Glomerular visceral epithelial cell (primary cell): ENCODE data around the gene SMCO1.
"Not testable (repeated sequence)": the region's sequence is repeated elsewhere in the genome, so short reads cannot be mapped to it uniquely, and the experiment has no call there.

Experiments used
- DNase-seq: peaks from one replicate; pipeline ENCODE4 v3.0.0-alpha.2; 2016; ENCODE audit errors: extremely low spot score

Gene SMCO1

GRCh38 chr3:196521291-196521690 lies 6.1 kb upstream of the SMCO1 start:
- not testable (repeated sequence) for DNase-seq

GRCh38 chr3:196519718-196520082 lies 4.6 kb upstream of the SMCO1 start:
- no peak for DNase-seq

GRCh38 chr3:196518966-196519717 lies 4.0 kb upstream of the SMCO1 start:
- peak; percentile 66 for DNase-seq

GRCh38 chr3:196517919-196518318 lies 2.8 kb upstream of the SMCO1 start:
- DNase-seq, result no peak

GRCh38 chr3:196517162-196517800 lies 2.1 kb upstream of the SMCO1 start:
- no peak for DNase-seq

GRCh38 chr3:196514350-196514716 lies 813 bp downstream of the SMCO1 start:
- no peak for DNase-seq

- no peak for DNase-seq
Measured at GRCh38 chr3:196513697-196514349, 1.3 kb downstream of the SMCO1 start.

GRCh38 chr3:196511646-196512425 lies 3.3 kb downstream of the SMCO1 start:
- DNase-seq, result not testable (repeated sequence)

GRCh38 chr3:196511108-196511507 lies 4.0 kb downstream of the SMCO1 start:
- not testable (repeated sequence) for DNase-seq

- no peak for DNase-seq
Measured at GRCh38 chr3:196506687-196507086, 8.5 kb downstream of the SMCO1 start.

GRCh38 chr3:196504556-196504955 lies 10.6 kb downstream of the SMCO1 start:
- DNase-seq, result no peak

GRCh38 chr3:196504077-196504398 lies 11.1 kb downstream of the SMCO1 start:
- DNase-seq, result not testable (repeated sequence)

- peak; percentile 93 for DNase-seq
Measured at GRCh38 chr3:196503196-196504076, 11.7 kb downstream of the SMCO1 start, which contains the start of gene RNF168. Gene RNF168 (minus strand): TSS chr3:196503768. CDS start chr3:196503173, 595 bp downstream.

- peak; percentile 68 for DNase-seq
Measured at GRCh38 chr3:196502775-196503195, 12.4 kb downstream of the SMCO1 start.

GRCh38 chr3:196501316-196502044 lies 13.7 kb downstream of the SMCO1 start:
- peak; percentile 25 for DNase-seq

- DNase-seq, result no peak
Measured at GRCh38 chr3:196499807-196500524, 15.2 kb downstream of the SMCO1 start.

- peak; percentile 26 for DNase-seq
Measured at GRCh38 chr3:196499061-196499460, 16.1 kb downstream of the SMCO1 start.

GRCh38 chr3:196498297-196498696 lies 16.8 kb downstream of the SMCO1 start:
- no peak for DNase-seq

- DNase-seq, result no peak
Measured at GRCh38 chr3:196496183-196496582, 19.0 kb downstream of the SMCO1 start.

GRCh38 chr3:196493292-196493691 lies 21.9 kb downstream of the SMCO1 start:
- DNase-seq, result no peak
